ENCODE data around the gene CATSPER3. TPM values are rescaled to one million over a fixed set of nuclear protein-coding genes. Genes with fewer than 3 reads are reported as not detected.

CATSPER3 gene
- total and polyA plus RNA-seq, 2 of the 13 experiments (the other 11 are each of a cell fraction or from before 2014, with no cell fraction given): 0.33 to 0.37 TPM

DNA sequence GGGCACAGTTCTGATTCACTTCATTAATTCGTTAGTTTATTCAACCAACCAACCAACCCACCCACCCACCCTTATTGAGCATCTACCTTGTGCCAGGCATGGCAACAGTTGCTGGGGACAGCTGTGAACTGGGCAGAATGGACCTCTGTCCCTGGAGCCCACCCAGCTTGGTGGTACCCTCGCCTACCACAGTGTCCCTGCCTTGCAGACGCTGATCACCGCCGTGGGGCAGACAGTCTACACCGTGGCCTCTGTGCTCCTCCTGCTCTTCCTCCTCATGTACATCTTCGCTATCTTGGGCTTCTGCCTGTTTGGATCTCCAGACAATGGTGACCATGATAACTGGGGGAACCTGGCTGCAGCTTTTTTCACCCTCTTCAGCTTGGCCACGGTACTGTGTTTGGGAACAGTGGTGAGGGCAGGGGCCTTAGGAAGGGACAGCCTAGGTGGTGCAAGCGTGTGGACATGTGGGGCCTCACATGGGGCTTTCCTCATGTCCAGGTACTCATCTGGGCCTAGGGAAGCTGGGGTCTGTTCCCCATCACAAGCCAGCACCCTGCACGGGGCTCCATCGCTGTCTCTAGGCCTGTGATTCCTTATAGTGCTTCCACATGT is 40.1 kb downstream of the CATSPER3 start:
- Histone ChIP-seq H3K4me1 (ENCODE audit: insufficient read depth, low read length) (0 out of 2 replicates have a peak, but pooled peaks cover 5% of the 10 kb centered on the region), H3K79me2 (ENCODE audit: insufficient read depth, low read length) (no peaks in the 10 kb centered on the region), H3K9me3 (ENCODE audit: low read length) (no peaks in the 10 kb centered on the region), H3K9ac (ENCODE audit: insufficient read depth, low read depth, low read length) (no peak overlapping the region), H2AFZ (ENCODE audit: low read length) (no peak overlapping the region), H4K20me1 (ENCODE audit: insufficient read depth, low read length) (no peaks in the 10 kb centered on the region), H3K27ac (ENCODE audit: extremely low read length, insufficient read depth, low read length) (no peak overlapping the region), H3K36me3 (replicated peaks in 1 of 2; ENCODE audit: control insufficient read depth in 1 of 2, insufficient read depth in 2 of 2, low read length in 2 of 2) (no peaks in the 10 kb centered on the region), H3K27me3 (ENCODE audit: control insufficient read depth in 1 of 2, insufficient read depth in 2 of 2, low read length in 2 of 2) (no peaks in the 10 kb centered on the region), H3K4me2 (ENCODE audit: low read depth, low read length) (no peak overlapping the region), H3K4me3 (replicated peaks in 1 of 3; ENCODE audit: insufficient read depth in 1 of 3, low read depth in 2 of 3, low read length in 3 of 3) (no peak overlapping the region)
- CTCF ChIA-PET (ENCODE audit: low intra/inter-chr PET ratio, low total read pairs): no interaction called here
- intact Hi-C loops (cut with micrococcal nuclease; ENCODE audit: unreplicated experiment): no loop called here
- no TSS peak for BruUV-seq (replicated peaks)
- POLR2A ChIA-PET: no interaction called here
- in situ Hi-C loops (cut with HindIII; ENCODE audit: extremely low pct_ligation_motif_present, low pct_unique_long_range_greater_than_20kb): no loop called here
- FAIRE-seq (no peak), ATAC-seq (no peak), DNase-seq (ENCODE audit: low spot score) (no peak)
- TF ChIP-seq, protein P1, sequence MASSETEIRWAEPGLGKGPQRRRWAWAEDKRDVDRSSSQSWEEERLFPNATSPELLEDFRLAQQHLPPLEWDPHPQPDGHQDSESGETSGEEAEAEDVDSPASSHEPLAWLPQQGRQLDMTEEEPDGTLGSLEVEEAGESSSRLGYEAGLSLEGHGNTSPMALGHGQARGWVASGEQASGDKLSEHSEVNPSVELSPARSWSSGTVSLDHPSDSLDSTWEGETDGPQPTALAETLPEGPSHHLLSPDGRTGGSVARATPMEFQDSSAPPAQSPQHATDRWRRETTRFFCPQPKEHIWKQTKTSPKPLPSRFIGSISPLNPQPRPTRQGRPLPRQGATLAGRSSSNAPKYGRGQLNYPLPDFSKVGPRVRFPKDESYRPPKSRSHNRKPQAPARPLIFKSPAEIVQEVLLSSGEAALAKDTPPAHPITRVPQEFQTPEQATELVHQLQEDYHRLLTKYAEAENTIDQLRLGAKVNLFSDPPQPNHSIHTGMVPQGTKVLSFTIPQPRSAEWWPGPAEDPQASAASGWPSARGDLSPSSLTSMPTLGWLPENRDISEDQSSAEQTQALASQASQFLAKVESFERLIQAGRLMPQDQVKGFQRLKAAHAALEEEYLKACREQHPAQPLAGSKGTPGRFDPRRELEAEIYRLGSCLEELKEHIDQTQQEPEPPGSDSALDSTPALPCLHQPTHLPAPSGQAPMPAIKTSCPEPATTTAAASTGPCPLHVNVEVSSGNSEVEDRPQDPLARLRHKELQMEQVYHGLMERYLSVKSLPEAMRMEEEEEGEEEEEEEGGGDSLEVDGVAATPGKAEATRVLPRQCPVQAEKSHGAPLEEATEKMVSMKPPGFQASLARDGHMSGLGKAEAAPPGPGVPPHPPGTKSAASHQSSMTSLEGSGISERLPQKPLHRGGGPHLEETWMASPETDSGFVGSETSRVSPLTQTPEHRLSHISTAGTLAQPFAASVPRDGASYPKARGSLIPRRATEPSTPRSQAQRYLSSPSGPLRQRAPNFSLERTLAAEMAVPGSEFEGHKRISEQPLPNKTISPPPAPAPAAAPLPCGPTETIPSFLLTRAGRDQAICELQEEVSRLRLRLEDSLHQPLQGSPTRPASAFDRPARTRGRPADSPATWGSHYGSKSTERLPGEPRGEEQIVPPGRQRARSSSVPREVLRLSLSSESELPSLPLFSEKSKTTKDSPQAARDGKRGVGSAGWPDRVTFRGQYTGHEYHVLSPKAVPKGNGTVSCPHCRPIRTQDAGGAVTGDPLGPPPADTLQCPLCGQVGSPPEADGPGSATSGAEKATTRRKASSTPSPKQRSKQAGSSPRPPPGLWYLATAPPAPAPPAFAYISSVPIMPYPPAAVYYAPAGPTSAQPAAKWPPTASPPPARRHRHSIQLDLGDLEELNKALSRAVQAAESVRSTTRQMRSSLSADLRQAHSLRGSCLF (CRISPR knock-in tag; IDR thresholded peaks at IDR 0.05; ENCODE audit: borderline replicate concordance): no peak
- no peak for TF ChIP-seq ZNF737 (CRISPR knock-in tag; IDR thresholded peaks at IDR 0.05; ENCODE audit: borderline replicate concordance)
- TF ChIP-seq REXO4 (CRISPR knock-in tag; IDR thresholded peaks at IDR 0.05; ENCODE audit: borderline replicate concordance): no peak
- no peak for TF ChIP-seq ZNF567 (CRISPR knock-in tag; IDR thresholded peaks at IDR 0.05; ENCODE audit: borderline replicate concordance)
- no peak for TF ChIP-seq ETV6 (CRISPR knock-in tag; conservative IDR thresholded peaks at IDR 0.05)
- no peak for TF ChIP-seq ZNF530 (CRISPR knock-in tag; IDR thresholded peaks at IDR 0.05; ENCODE audit: low read depth)
- TF ChIP-seq GATAD2A (CRISPR knock-in tag; IDR thresholded peaks at IDR 0.05): no peak
- TF ChIP-seq PHF21A (CRISPR knock-in tag; IDR thresholded peaks at IDR 0.05): no peak
- TF ChIP-seq RBM39 (IDR thresholded peaks at IDR 0.05; ENCODE audit: low read depth, low read length, poor library complexity, severe bottlenecking): no peak
- no peak for TF ChIP-seq NFIB (CRISPR knock-in tag; IDR thresholded peaks at IDR 0.05; ENCODE audit: borderline replicate concordance)
- TF ChIP-seq, protein P2, sequence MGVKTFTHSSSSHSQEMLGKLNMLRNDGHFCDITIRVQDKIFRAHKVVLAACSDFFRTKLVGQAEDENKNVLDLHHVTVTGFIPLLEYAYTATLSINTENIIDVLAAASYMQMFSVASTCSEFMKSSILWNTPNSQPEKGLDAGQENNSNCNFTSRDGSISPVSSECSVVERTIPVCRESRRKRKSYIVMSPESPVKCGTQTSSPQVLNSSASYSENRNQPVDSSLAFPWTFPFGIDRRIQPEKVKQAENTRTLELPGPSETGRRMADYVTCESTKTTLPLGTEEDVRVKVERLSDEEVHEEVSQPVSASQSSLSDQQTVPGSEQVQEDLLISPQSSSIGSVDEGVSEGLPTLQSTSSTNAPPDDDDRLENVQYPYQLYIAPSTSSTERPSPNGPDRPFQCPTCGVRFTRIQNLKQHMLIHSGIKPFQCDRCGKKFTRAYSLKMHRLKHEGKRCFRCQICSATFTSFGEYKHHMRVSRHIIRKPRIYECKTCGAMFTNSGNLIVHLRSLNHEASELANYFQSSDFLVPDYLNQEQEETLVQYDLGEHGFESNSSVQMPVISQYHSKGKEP (CRISPR knock-in tag; IDR thresholded peaks at IDR 0.05): no peak
- 86% methylated on average over 11 of the region's 11 CpGs for WGBS (ENCODE audit: low lambda C conversion rate)
